OCI-LY3 (cell line): ENCODE results near the gene ROBO1.

ENCODE experiments used
- CTCF ChIP-seq: fragments of 200-600, 300-600 bp; sonication (generic); IDR thresholded peaks from 2 replicates; pipeline ENCODE4 v1.5.1; 2014; ENCODE audit warnings: antibody characterized with exemption, low read length, low read depth
- EZH2phosphoT487 ChIP-seq: fragments of 200-600 bp; shearing (Covaris generic); IDR thresholded peaks from 2 replicates; pipeline ENCODE4 v1.6.1; 2018; ENCODE audit warnings: antibody characterized with exemption, mixed run types, low read depth

GRCh38 chr3:79285871-79286270 is 481.9 kb downstream of the ROBO1 start:
- TF ChIP-seq CTCF: no peak
- TF ChIP-seq EZH2phosphoT487: no peak
